Measurements from ENCODE around the gene KCNQ1OT1.

- TF ChIP-seq POLR2A (IDR thresholded peaks at IDR 0.05) (no peak), CTCF (IDR thresholded peaks at IDR 0.05) (no peak)
Observed at GRCh38 chr11:2564008-2564530, 135.7 kb downstream of the KCNQ1OT1 start.

Data from esophagus squamous epithelium (tissue), 4 donors.